OCI-LY3 (cell line): ENCODE results near the gene NFATC3.

Experiments used
- H2AFZ ChIP-seq: fragments of 200-600, 300-600 bp; shearing (Covaris generic); 2 replicates; pipeline ENCODE4 v1.6.0; 2014; ENCODE audit warnings: antibody characterized with exemption, low read depth, low read length
- H3K27ac ChIP-seq: fragments of 200-600, 300-600 bp; sonication (generic); 2 replicates; pipeline ENCODE4 v1.5.1; 2014; ENCODE audit warnings: mild to moderate bottlenecking, low read length, moderate library complexity, mixed read lengths
- H3K27me3 ChIP-seq: fragments of 200-600, 300-600 bp; sonication (generic); 2 replicates; pipeline ENCODE4 v1.6.1; 2014; ENCODE audit warnings: low read depth, low read length, mixed read lengths
- H3K36me3 ChIP-seq: fragments of 200-600, 300-600 bp; sonication (generic); replicated peaks from 2 replicates; pipeline ENCODE3; 2014; ENCODE audit warnings: low read depth, low read length, mixed read lengths
- H3K4me1 ChIP-seq: fragments of 300-600, 200-600 bp; sonication (generic); 2 replicates; pipeline ENCODE4 v1.6.1; 2014; ENCODE audit warnings: low read length, mixed read lengths
- H3K4me2 ChIP-seq: fragments of 200-600, 300-600 bp; sonication (generic); 2 replicates; pipeline ENCODE4 v1.6.1; 2014; ENCODE audit warnings: low read length, mixed read lengths
- H3K4me3 ChIP-seq: fragments of 300-600, 200-600 bp; sonication (generic); 2 replicates; pipeline ENCODE4 v1.5.1; 2014; ENCODE audit warnings: antibody characterized with exemption, mild to moderate bottlenecking, low read length, moderate library complexity
- H3K79me2 ChIP-seq: fragments of 300-600, 200-600 bp; shearing (Covaris generic); 2 replicates; pipeline ENCODE4 v1.6.1; 2014; ENCODE audit warnings: mild to moderate bottlenecking, low read length, mixed read lengths
- H3K9ac ChIP-seq: fragments of 300-600, 200-600 bp; shearing (Covaris generic); 2 replicates; pipeline ENCODE4 v1.6.0; 2014; ENCODE audit warnings: mild to moderate bottlenecking, low read length, moderate library complexity
- H3K9me3 ChIP-seq: fragments of 200-600, 300-600 bp; shearing (Covaris generic); 2 replicates; pipeline ENCODE4 v1.6.1; 2014; ENCODE audit warnings: low read length, mixed read lengths; ENCODE audit not compliant: insufficient read depth
- H4K20me1 ChIP-seq: fragments of 200-600, 300-600 bp; sonication (generic); 2 replicates; pipeline ENCODE4 v1.6.1; 2016; ENCODE audit warnings: low read length, mixed read lengths; ENCODE audit not compliant: insufficient read depth
- CTCF ChIP-seq: fragments of 200-600, 300-600 bp; sonication (generic); IDR thresholded peaks from 2 replicates; pipeline ENCODE4 v1.5.1; 2014; ENCODE audit warnings: antibody characterized with exemption, low read length, low read depth
- EZH2phosphoT487 ChIP-seq: fragments of 200-600 bp; shearing (Covaris generic); IDR thresholded peaks from 2 replicates; pipeline ENCODE4 v1.6.1; 2018; ENCODE audit warnings: antibody characterized with exemption, mixed run types, low read depth

NFATC3 gene

GRCh38 chr16:68253721-68254120, 168.6 kb downstream of the NFATC3 start:
- Histone ChIP-seq H3K27me3 (no peaks in the 10 kb centered on the region), H3K4me1 (no peaks in the 10 kb centered on the region), H2AFZ (no peak overlapping the region), H4K20me1 (no peaks in the 10 kb centered on the region), H3K79me2 (no peaks in the 10 kb centered on the region), H3K4me2 (no peak overlapping the region), H3K4me3 (no peak overlapping the region), H3K9ac (no peak overlapping the region), H3K9me3 (no peaks in the 10 kb centered on the region), H3K27ac (no peak overlapping the region), H3K36me3 (no peaks in the 10 kb centered on the region)
- TF ChIP-seq CTCF (no peak), EZH2phosphoT487 (no peak)

- Histone ChIP-seq H3K27me3 (no peaks in the 10 kb centered on the region), H3K79me2 (no peaks in the 10 kb centered on the region), H4K20me1 (no peaks in the 10 kb centered on the region), H3K4me2 (no peak overlapping the region), H3K4me1 (no peaks in the 10 kb centered on the region), H2AFZ (no peak overlapping the region), H3K36me3 (no peaks in the 10 kb centered on the region), H3K9ac (no peak overlapping the region), H3K27ac (no peak overlapping the region), H3K9me3 (no peaks in the 10 kb centered on the region), H3K4me3 (no peak overlapping the region)
- TF ChIP-seq CTCF (no peak), EZH2phosphoT487 (no peak)
Measured at GRCh38 chr16:68255712-68256111, 170.5 kb downstream of the NFATC3 start.

GRCh38 chr16:68257251-68257905, 172.2 kb downstream of the NFATC3 start:
- no peaks in the 10 kb centered on the region for H3K36me3 ChIP-seq
- H3K9me3 ChIP-seq, result no peaks in the 10 kb centered on the region
- H3K9ac ChIP-seq, result no peak overlapping the region
- no peak overlapping the region for H3K4me3 ChIP-seq
- H3K4me1 ChIP-seq, result no peaks in the 10 kb centered on the region
- no peak overlapping the region for H3K4me2 ChIP-seq
- TF ChIP-seq CTCF (no peak), EZH2phosphoT487 (no peak)
- H2AFZ ChIP-seq, result no peak overlapping the region
- H4K20me1 ChIP-seq, result no peaks in the 10 kb centered on the region
- no peak overlapping the region for H3K27ac ChIP-seq
- no peaks in the 10 kb centered on the region for H3K27me3 ChIP-seq
- no peaks in the 10 kb centered on the region for H3K79me2 ChIP-seq

GRCh38 chr16:68257906-68258800, 173.0 kb downstream of the NFATC3 start:
- Histone ChIP-seq H3K79me2 (no peaks in the 10 kb centered on the region), H3K27ac (no peak overlapping the region), H2AFZ (no peak overlapping the region), H3K4me1 (no peaks in the 10 kb centered on the region), H3K27me3 (no peaks in the 10 kb centered on the region), H3K4me2 (no peak overlapping the region), H3K4me3 (no peak overlapping the region), H3K9ac (no peak overlapping the region), H4K20me1 (no peaks in the 10 kb centered on the region), H3K9me3 (no peaks in the 10 kb centered on the region), H3K36me3 (no peaks in the 10 kb centered on the region)
- no peak for TF ChIP-seq EZH2phosphoT487
- TF ChIP-seq CTCF, result no peak
